Activated T-helper 9 cell treated with anti-CD3 and anti-CD28 coated beads, Interleukin-2, amount 50 U/mL, for 16 hours (primary cell): ENCODE data around the gene IQCN.

Experiments
- DNase-seq: peaks from one replicate; pipeline ENCODE4 v3.0.0-alpha.2; 2020; ENCODE audit warnings: low read depth

IQCN gene

GRCh38 chr19:18233224-18233825 is 40.9 kb downstream of the IQCN start:
- no peak for DNase-seq

DNA sequence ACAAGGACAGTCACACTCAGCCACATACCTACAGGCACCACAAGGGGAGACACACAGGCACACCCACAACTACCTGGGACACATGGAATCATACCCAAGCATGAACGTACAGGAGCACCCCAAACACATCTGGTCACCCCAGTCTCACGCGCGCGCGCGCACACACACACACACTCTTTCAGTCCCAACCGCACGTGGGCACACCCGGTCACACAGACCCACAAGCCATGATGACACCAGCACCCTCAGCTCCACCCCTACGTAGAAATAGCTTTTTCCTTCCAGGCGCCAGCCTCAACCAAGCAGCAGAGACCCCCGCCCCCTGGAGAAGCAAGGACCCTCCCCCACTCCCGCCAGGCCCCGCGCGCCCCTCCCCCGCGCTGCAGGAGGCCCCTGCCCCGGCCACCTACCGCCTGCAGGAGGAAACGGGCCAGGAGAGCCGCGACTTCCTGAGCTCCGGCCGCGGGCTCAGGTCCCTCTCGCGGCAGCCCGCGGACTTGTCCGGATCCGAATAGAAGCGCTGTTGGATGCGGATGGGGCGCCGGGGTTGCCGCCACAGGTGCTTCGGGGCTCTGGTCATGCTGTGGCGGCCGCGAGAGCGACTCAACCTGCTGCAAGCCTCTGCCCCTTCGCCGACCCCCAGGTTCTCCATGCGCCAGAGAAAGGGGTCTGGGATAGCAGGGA is 41.6 kb downstream of the IQCN start:
- DNase-seq, result no peak

- no peak for DNase-seq
These were observed 42.5 kb downstream of the IQCN start for GRCh38 chr19:18231775-18232174.

GRCh38 chr19:18230941-18231734 is 43.1 kb downstream of the IQCN start:
- no peak for DNase-seq

GRCh38 chr19:18229915-18230314 is 44.3 kb downstream of the IQCN start:
- no peak for DNase-seq

GRCh38 chr19:18229474-18229873 is 44.8 kb downstream of the IQCN start:
- DNase-seq, result no peak

GRCh38 chr19:18227781-18228271 is 46.4 kb downstream of the IQCN start:
- DNase-seq, result no peak

- DNase-seq, result no peak
These were observed 47.1 kb downstream of the IQCN start for GRCh38 chr19:18226956-18227780.

DNA sequence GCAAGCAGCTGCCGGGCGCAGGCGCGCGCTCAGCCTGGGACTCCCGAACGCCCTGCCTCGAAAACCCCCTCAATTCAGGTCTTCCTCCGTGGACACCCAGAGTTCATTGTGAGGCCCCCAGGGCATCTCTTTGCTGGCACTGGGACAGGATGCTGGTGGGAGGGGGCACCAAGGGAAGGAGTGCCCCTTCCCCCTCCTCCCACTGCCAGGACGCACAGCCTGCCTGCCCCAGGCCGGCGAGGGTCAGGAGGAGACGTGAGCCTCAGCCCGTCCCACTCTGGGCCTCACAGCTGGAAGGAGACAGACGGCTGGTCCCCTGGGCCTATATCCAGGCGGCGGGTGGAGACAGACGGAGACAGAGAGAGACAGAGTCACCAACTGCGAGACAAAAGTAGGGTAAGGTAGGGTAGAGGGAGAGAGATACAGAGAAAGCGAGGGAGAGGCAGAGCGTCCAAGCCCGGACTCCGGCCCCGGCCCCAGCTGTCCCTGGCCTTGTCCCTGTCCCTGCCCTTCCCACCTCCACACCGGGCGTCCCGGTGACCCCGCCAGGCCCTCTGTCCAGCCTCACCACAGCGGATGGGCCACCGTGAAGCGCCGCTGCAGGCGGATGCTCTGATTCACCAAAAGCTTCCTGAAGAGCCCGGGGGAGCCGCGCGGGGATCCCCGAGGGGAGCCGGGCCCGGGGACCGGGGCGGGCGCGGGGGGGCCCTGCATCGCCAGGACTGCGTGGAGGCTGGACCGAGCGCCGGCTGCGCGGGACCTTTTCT is 48.4 kb downstream of the IQCN start, which contains the start of gene PDE4C:
Gene PDE4C (minus strand): TSS at position 737 of the 767 bp plus-strand sequence. CDS start 23 bp downstream, at position 714.
- no peak for DNase-seq

- DNase-seq, result no peak
These were observed 48.9 kb downstream of the IQCN start for GRCh38 chr19:18225355-18225701.

GRCh38 chr19:18224525-18225354 is 49.5 kb downstream of the IQCN start:
- DNase-seq, result peak; percentile 76

DNA sequence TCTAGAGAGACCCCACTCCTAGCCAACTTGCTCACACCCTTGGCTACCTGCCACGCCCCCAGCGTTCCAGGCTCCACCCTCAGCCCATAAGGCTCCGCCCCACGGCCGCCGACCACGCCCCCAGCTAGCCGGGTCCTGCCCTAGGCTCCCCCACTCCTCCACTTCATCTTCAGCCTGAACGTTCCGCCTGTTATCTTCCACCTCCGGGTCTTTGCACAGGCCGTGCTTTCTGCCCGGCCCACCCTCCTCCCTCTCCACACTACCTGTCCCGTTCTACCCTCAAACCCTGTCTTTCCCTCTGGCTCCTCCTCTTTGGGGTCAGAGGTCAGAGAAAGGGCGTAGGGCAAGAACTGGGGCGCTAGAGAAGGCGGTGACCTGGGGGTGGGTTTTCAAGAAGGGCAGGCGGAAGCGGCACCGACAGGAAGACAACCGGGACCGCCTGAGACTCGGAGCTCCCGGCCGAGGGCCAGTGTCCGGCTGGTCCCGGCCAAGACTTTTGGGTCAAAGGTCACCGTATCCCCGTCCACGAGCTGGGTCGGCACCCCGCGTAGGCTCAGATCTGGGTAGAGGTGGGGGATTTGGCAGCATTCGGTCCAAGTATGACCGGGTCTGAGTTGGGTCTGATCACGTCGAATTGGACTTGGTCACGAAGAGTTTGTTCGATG is 50.3 kb downstream of the IQCN start:
- DNase-seq, result no peak

- DNase-seq, result no peak
These were observed 52.2 kb downstream of the IQCN start for GRCh38 chr19:18221815-18222725.

DNA sequence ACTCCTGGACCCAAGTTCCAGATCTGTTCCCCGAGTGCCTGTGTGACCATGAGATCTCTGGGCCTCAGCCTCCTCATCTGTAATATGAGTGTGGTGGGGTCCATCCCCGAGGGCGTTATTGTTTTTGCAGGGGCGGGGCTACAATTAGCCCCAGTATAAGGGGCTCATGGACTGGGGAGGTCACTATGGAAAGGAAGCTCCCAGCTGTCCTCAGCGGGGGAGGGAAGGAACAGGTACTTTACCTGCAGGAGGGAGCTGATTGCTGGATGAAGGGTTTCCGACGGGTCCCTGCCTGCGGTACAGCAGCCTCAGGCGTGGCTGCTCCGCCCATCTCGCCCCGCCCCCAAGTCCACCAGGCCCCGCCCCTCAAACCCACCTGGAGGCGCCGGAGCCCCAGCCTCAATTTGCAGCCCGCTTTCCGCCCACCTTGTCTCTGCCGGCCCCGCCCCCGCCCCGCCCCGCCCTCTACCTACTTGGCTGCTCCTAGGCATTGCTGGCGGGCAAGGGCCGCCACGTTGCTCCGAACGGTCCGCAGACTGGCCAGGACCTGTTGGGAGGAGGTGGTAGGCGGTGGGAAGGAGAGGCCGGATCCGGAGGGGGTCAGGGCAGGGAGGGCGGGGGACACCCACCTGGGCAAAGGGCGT is 53.5 kb downstream of the IQCN start:
- no peak for DNase-seq

- no peak for DNase-seq
These were observed 54.2 kb downstream of the IQCN start for GRCh38 chr19:18219911-18220631.

GRCh38 chr19:18218600-18218999 is 55.7 kb downstream of the IQCN start:
- no peak for DNase-seq

DNA sequence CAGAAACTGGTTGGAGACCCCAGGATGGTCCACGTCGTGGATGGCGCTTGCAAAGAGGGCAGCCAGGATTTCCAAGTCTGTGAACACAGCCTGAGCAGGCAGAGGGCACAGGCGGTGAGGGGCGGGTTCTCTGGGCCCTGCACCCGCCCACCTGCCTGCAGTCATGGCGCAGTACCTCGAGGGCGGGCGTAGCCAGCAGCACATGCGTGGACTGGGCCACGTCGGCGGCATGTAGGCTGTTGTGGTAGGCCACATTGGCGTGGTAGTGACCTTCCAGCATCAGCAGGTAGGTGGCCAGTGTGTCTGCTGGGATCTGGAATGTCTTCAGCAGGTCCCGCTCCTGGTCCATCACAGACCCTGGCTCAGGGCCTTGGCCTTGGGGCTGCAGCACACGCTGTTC is 56.1 kb downstream of the IQCN start:
- DNase-seq, result no peak

DNA sequence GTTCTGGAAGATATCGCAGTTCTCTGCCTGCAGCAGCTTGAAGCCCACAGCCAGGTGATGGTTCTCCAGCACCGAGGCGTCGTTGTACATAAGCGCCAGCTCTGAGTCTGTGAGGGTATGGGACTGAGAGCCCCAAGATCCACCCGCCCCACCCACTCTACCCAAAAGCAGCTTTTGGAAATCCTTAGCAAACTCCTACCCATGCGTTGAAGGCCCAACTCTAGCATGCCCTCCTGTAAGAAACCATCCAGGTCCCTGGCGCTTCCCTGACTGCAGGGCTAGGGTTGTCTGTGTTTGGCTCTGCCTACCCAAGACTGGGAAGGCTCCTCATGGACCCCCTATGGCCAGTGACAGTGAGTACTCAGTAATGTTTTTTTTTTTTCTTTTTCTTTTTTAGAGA is 57.5 kb downstream of the IQCN start:
- no peak for DNase-seq
